HepG2 (cell line): ENCODE measurements around the gene WWC2. TPM values are rescaled to one million over a fixed set of nuclear protein-coding genes. Genes with fewer than 3 reads are reported as not detected.

Experiments
- ATAC-seq: fragments of 200-7000 bp; cut with Tn5 transposase; 3 replicates; pipeline ENCODE4 v1.9.1; 2020; ENCODE audit warnings: mild to moderate bottlenecking, moderate library complexity
- BruUV-seq: library from RNA; stranded (reverse); fragments of 400-500 nt; replicated peaks from 2 replicates; lab custom pipeline; 2021; lab: Mats Ljungman, UMichigan
- CTCF ChIA-PET: fragments of 300-600 bp; formaldehyde crosslinking; extraction: SDS; loops from one replicate; lab custom pipeline; 2021; ENCODE audit warnings: low total read pairs, inconsistent platforms, low intra/inter-chr PET ratio; lab: Yijun Ruan, JAX
- POLR2A ChIA-PET: fragments of 350-600 bp; sonication (Branson Sonifier 250); formaldehyde crosslinking; loops from one replicate; lab custom pipeline; 2020; ENCODE audit warnings: antibody characterized with exemption, inconsistent platforms; lab: Yijun Ruan, JAX
- DNase-seq: peaks from one replicate; pipeline ENCODE4 v3.0.0-alpha.2; 2015; ENCODE audit warnings: low spot score
- FAIRE-seq: peaks from 3 replicates; lab custom pipeline; 2011; peaks lifted over from hg19 to GRCh38; lab: Jason Lieb, UNC
- H2AFZ ChIP-seq: one replicate; pipeline ENCODE4 v1.6.1; 2011; ENCODE audit warnings: low read length, inconsistent platforms
- H3K27ac ChIP-seq: fragments of 300-600 bp; 3 replicates; pipeline ENCODE4 v1.8.0; 2011; ENCODE audit warnings: mixed run types, mild to moderate bottlenecking, mixed read lengths, low read length, inconsistent platforms; ENCODE audit not compliant: insufficient read depth; ENCODE audit errors: extremely low read length
- H3K27me3 ChIP-seq, 2 experiments: fragments of 200-600 bp in 1 of 2; 2 replicates in 1 of 2; 3 replicates in 1 of 2; pipeline versions ENCODE4 v1.6.0 to v1.8.0; 2011; ENCODE audit warnings: low read length in 2 of 2, mild to moderate bottlenecking in 2 of 2, moderate library complexity in 2 of 2, inconsistent platforms in 1 of 2; ENCODE audit not compliant: insufficient read depth in 2 of 2, control insufficient read depth in 1 of 2
- H3K36me3 ChIP-seq, 2 experiments: fragments of 200-600 bp in 1 of 2; replicated peaks in 1 of 2; 2 replicates in 1 of 2; 3 replicates in 1 of 2; pipeline versions ENCODE4 v1.5.1 to v1.8.0; 2011; ENCODE audit warnings: low read length in 2 of 2, inconsistent platforms in 1 of 2; ENCODE audit not compliant: insufficient read depth in 2 of 2, control insufficient read depth in 1 of 2
- H3K4me1 ChIP-seq: 2 replicates; pipeline ENCODE4 v1.5.1; 2012; ENCODE audit warnings: low read length, inconsistent platforms; ENCODE audit not compliant: insufficient read depth
- H3K4me2 ChIP-seq: 2 replicates; pipeline ENCODE4 v1.6.0; 2011; ENCODE audit warnings: low read depth, low read length, inconsistent platforms
- H3K4me3 ChIP-seq, 3 experiments: fragments of 200-600 bp in 1 of 3; sonication (generic), shearing (Covaris generic) in 1 of 3; replicated peaks in 1 of 3; 2 replicates each; pipeline ENCODE4 v1.5.1; 2011 to 2016; ENCODE audit warnings: low read length in 3 of 3, inconsistent platforms in 2 of 3, low read depth in 2 of 3, mild to moderate bottlenecking in 2 of 3, control low read depth in 1 of 3, mixed read lengths in 1 of 3; ENCODE audit not compliant: insufficient read depth in 1 of 3
- H3K79me2 ChIP-seq: one replicate; pipeline ENCODE4 v1.6.1; 2011; ENCODE audit warnings: low read length, inconsistent platforms; ENCODE audit not compliant: insufficient read depth
- H3K9ac ChIP-seq: 2 replicates; pipeline ENCODE4 v1.6.0; 2011; ENCODE audit warnings: mild to moderate bottlenecking, low read depth, low read length, inconsistent platforms; ENCODE audit not compliant: insufficient read depth
- H3K9me3 ChIP-seq: 2 replicates; pipeline ENCODE4 v1.5.1; 2012; ENCODE audit warnings: mild to moderate bottlenecking, low read length
- H4K20me1 ChIP-seq: 2 replicates; pipeline ENCODE4 v1.6.0; 2011; ENCODE audit warnings: inconsistent platforms, mild to moderate bottlenecking, low read length, moderate library complexity; ENCODE audit not compliant: insufficient read depth
- ATAD3A ChIP-seq: sonication (generic); formaldehyde crosslinking; IDR thresholded peaks from 2 replicates; pipeline ENCODE4 v1.4.0; 2020; ENCODE audit warnings: missing genetic modification reagents
- BATF2 ChIP-seq: sonication (generic); formaldehyde crosslinking; IDR thresholded peaks from 2 replicates; pipeline ENCODE4 v1.8.0; 2022; ENCODE audit warnings: mild to moderate bottlenecking, missing genetic modification reagents, moderate library complexity
- FOXA3 ChIP-seq: IDR thresholded peaks from 2 replicates; pipeline ENCODE4 v1.6.1; 2016; ENCODE audit warnings: missing genetic modification reagents, missing compliant biosample characterization
- FOXC1 ChIP-seq: sonication (generic); formaldehyde crosslinking; IDR thresholded peaks from 2 replicates; pipeline ENCODE4 v1.8.0; 2022; ENCODE audit warnings: mild to moderate bottlenecking, missing genetic modification reagents, borderline replicate concordance
- FOXP4 ChIP-seq: sonication (generic); formaldehyde crosslinking; IDR thresholded peaks from 2 replicates; pipeline ENCODE4 v1.4.0; 2020; ENCODE audit warnings: missing genetic modification reagents
- MED1 ChIP-seq: sonication (generic); formaldehyde crosslinking; IDR thresholded peaks from 2 replicates; pipeline ENCODE4 v1.4.0; 2020; ENCODE audit warnings: missing genetic modification reagents
- NCOA1 ChIP-seq: sonication (generic); formaldehyde crosslinking; IDR thresholded peaks from 2 replicates; pipeline ENCODE4 v1.9.0; 2021; ENCODE audit warnings: missing genetic modification reagents
- NFIC ChIP-seq: IDR thresholded peaks from 2 replicates; pipeline ENCODE4 v1.6.1; 2012; ENCODE audit warnings: mild to moderate bottlenecking, low read length, inconsistent platforms
- TARDBP ChIP-seq: sonication (generic); formaldehyde crosslinking; IDR thresholded peaks from 2 replicates; pipeline ENCODE4 v1.8.0; 2022; ENCODE audit warnings: mild to moderate bottlenecking, missing genetic modification reagents
- TOPORS ChIP-seq: sonication (generic); formaldehyde crosslinking; IDR thresholded peaks from 2 replicates; pipeline ENCODE4 v1.8.0; 2023; ENCODE audit warnings: mild to moderate bottlenecking, missing genetic modification reagents
- ZBTB43 ChIP-seq: sonication (generic); formaldehyde crosslinking; conservative IDR thresholded peaks from 2 replicates; pipeline ENCODE4 v1.4.0; 2020; ENCODE audit warnings: missing genetic modification reagents
- ZFX ChIP-seq: sonication (generic); formaldehyde crosslinking; IDR thresholded peaks from 2 replicates; pipeline ENCODE4 v1.4.0; 2020; ENCODE audit warnings: mild to moderate bottlenecking, low read depth, missing genetic modification reagents, moderate library complexity
- ZFY ChIP-seq: sonication (generic); formaldehyde crosslinking; IDR thresholded peaks from 2 replicates; pipeline ENCODE4 v1.4.0; 2020; ENCODE audit warnings: missing genetic modification reagents
- ZNF292 ChIP-seq: sonication (generic); formaldehyde crosslinking; IDR thresholded peaks from 2 replicates; pipeline ENCODE4 v1.8.1; 2022; ENCODE audit warnings: mild to moderate bottlenecking, low read depth, missing genetic modification reagents, borderline replicate concordance
- ZNF317 ChIP-seq: sonication (generic); formaldehyde crosslinking; IDR thresholded peaks from 2 replicates; pipeline ENCODE4 v1.5.0; 2020; ENCODE audit warnings: mild to moderate bottlenecking, missing genetic modification reagents
- ZNF660 ChIP-seq: sonication (generic); formaldehyde crosslinking; IDR thresholded peaks from 2 replicates; pipeline ENCODE4 v1.5.1; 2020; ENCODE audit warnings: mild to moderate bottlenecking, low read depth, missing genetic modification reagents, borderline replicate concordance
- ZNF83 ChIP-seq: sonication (generic); formaldehyde crosslinking; IDR thresholded peaks from 2 replicates; pipeline ENCODE4 v1.4.0; 2020; ENCODE audit warnings: missing genetic modification reagents, mild to moderate bottlenecking, borderline replicate concordance
- ZNF883 ChIP-seq: sonication (generic); formaldehyde crosslinking; IDR thresholded peaks from 2 replicates; pipeline ENCODE4 v1.5.1; 2020; ENCODE audit warnings: mild to moderate bottlenecking, missing genetic modification reagents; ENCODE audit errors: not compliant biosample characterization
- WGBS: methylation state at CpG from one replicate; pipeline ENCODE4 v1.1.6; 2017; ENCODE audit warnings: low lambda C conversion rate; 5-methylcytosine and 5-hydroxymethylcytosine counted together
- in situ Hi-C: cut with HindIII; loops from 2 replicates; pipeline ENCODE4 v1.10.0; 2017; ENCODE audit warnings: low pct_unique_long_range_greater_than_20kb; ENCODE audit not compliant: extremely low pct_ligation_motif_present
- intact Hi-C: fragments of 100-400 bp; cut with micrococcal nuclease; formaldehyde crosslinking; loops from one replicate; pipeline ENCODE4 v1.10.0; 2022; ENCODE audit not compliant: unreplicated experiment
- polyA plus RNA-seq, 8 experiments: library from polyadenylated mRNA; depleted of rRNA in 3 of 8; stranded (reverse) in 7 of 8; unstranded in 1 of 8; fragments of >200 nt; fragmentation: Illumina TruSeq in 4 of 8; extraction: Trizol in 4 of 8; gene quantifications; 2 replicates each; pipeline versions ENCODE4 v1.2.1 to v1.2.3, GENCODE V29; 2011 to 2016; ENCODE audit warnings: low read depth in 4 of 8, missing spikeins in 1 of 8, mixed read lengths in 1 of 8; ENCODE audit not compliant: insufficient read depth in 1 of 8
- total RNA-seq, 5 experiments: library from RNA; depleted of rRNA; stranded (reverse); fragments of >200 nt; fragmentation: Illumina TruSeq; extraction: Trizol; gene quantifications; 2 replicates each; pipeline ENCODE4 v1.2.3, GENCODE V29; 2016; ENCODE audit warnings: low read depth in 1 of 5

The WWC2 gene
- total and polyA plus RNA-seq, 2 of the 13 experiments (the other 11 are each of a cell fraction or from before 2014, with no cell fraction given): 40.0 to 50.1 TPM

GRCh38 chr4:183101956-183102480 lies 3.0 kb downstream of the WWC2 start:
- H3K4me2 ChIP-seq: peak overlapping the region; percentile 91
- 36% methylated on average over 4 of the region's 4 CpGs for WGBS
- intact Hi-C loops: loop anchor here (1.0 to 5.0 kb wide), 3 partner anchors 9 to 70 kb away; no protein-coding TSS in a partner anchor
- TF ChIP-seq ZNF317 (CRISPR knock-in tag) (no peak), ZNF660 (CRISPR knock-in tag) (no peak), ZBTB43 (peak; percentile 99), FOXC1 (CRISPR knock-in tag) (no peak), TARDBP (CRISPR knock-in tag) (peak; percentile 65; the same call in 1 of the 2 replicates), ZNF292 (CRISPR knock-in tag) (no peak), ATAD3A (no peak), ZNF83 (no peak), FOXA3 (CRISPR knock-in tag) (peak; percentile 88), BATF2 (CRISPR knock-in tag) (no peak), ZFY (CRISPR knock-in tag) (no peak), TOPORS (CRISPR knock-in tag) (no peak), ZNF883 (no peak), MED1 (CRISPR knock-in tag) (0 out of 2 replicates have a peak, but pooled peaks have one; percentile 41), ZFX (0 out of 2 replicates have a peak, but pooled peaks have one; percentile 33), NCOA1 (CRISPR knock-in tag) (no peak), NFIC (0 out of 2 replicates have a peak, but pooled peaks have one; percentile 37), FOXP4 (CRISPR knock-in tag) (peak; percentile 56; the same call in 1 of the 2 replicates)

More at GRCh38 chr4:183101956-183102480, 3.0 kb downstream of the WWC2 start:
- H2AFZ ChIP-seq: no peak overlapping the region
- no TSS peak for BruUV-seq
- POLR2A ChIA-PET: interaction anchor here (0.9 to 3.3 kb wide), 4 partner anchors 9 to 204 kb away, joined by 3 to 23 read pairs (median 4); no protein-coding TSS in a partner anchor
- H3K36me3 ChIP-seq: 0 out of 5 replicates have a peak, but pooled peaks cover 0 to 2% of the 10 kb centered on the region in 2 experiments
- H3K9ac ChIP-seq: peak overlapping the region; percentile 99; the same call in 1 of the 2 replicates
- H4K20me1 ChIP-seq: peaks cover 43% of the 10 kb centered on the region
- peak overlapping the region; percentile 90 to 97 (median 91); a peak in 5 of 6 replicates for H3K4me3 ChIP-seq
- peak overlapping the region; percentile 38 for H3K27ac ChIP-seq
- H3K4me1 ChIP-seq: peaks cover 68% of the 10 kb centered on the region
- FAIRE-seq: peak; percentile 47
- peak; percentile 63 for DNase-seq
- CTCF ChIA-PET: no interaction called here
- H3K79me2 ChIP-seq: peaks cover 84% of the 10 kb centered on the region
- in situ Hi-C loops: loop anchor here (5.0 kb wide), 1 partner anchor 70 kb away; no protein-coding TSS in a partner anchor
- no peak for ATAC-seq
- no peaks in the 10 kb centered on the region; a peak in 1 of 5 replicates for H3K27me3 ChIP-seq
- H3K9me3 ChIP-seq: no peaks in the 10 kb centered on the region
